GM18508 (cell line): Measurements from ENCODE around the gene COL6A2.

Experiments
- ATAC-seq: cut with Tn5 transposase; IDR thresholded peaks from one replicate; pipeline ENCODE4 v1.9.1; 2021; ENCODE audit warnings: moderate number of reproducible peaks; ENCODE audit not compliant: insufficient read depth, unreplicated experiment

COL6A2 gene

GRCh38 chr21:46110499-46111192, 12.7 kb downstream of the COL6A2 start:
- no peak for ATAC-seq

- ATAC-seq, result no peak
Observed at GRCh38 chr21:46111193-46111571, 13.3 kb downstream of the COL6A2 start.

- no peak for ATAC-seq
Observed at GRCh38 chr21:46111857-46112724, 14.2 kb downstream of the COL6A2 start.

GRCh38 chr21:46112725-46113215, 14.9 kb downstream of the COL6A2 start:
- ATAC-seq, result no peak

GRCh38 chr21:46113497-46114176, 15.7 kb downstream of the COL6A2 start:
- ATAC-seq, result no peak

GRCh38 chr21:46114963-46115362, 17.1 kb downstream of the COL6A2 start:
- ATAC-seq, result no peak

- ATAC-seq, result no peak
Observed at GRCh38 chr21:46115441-46116188, 17.7 kb downstream of the COL6A2 start.

GRCh38 chr21:46116189-46116775, 18.4 kb downstream of the COL6A2 start:
- ATAC-seq, result no peak

GRCh38 chr21:46116776-46117585, 19.1 kb downstream of the COL6A2 start:
- ATAC-seq, result no peak

GRCh38 chr21:46117586-46118315, 19.8 kb downstream of the COL6A2 start:
- no peak for ATAC-seq

GRCh38 chr21:46118316-46119143, 20.6 kb downstream of the COL6A2 start:
- ATAC-seq, result no peak

- no peak for ATAC-seq
Observed at GRCh38 chr21:46119144-46119636, 21.3 kb downstream of the COL6A2 start.

GRCh38 chr21:46119637-46120271, 21.8 kb downstream of the COL6A2 start:
- ATAC-seq, result no peak

GRCh38 chr21:46120301-46121285, 22.7 kb downstream of the COL6A2 start:
- ATAC-seq, result no peak

GRCh38 chr21:46121286-46122221, 23.6 kb downstream of the COL6A2 start:
- no peak for ATAC-seq
